RWPE1 (cell line): Measurements from ENCODE around the gene INHBC.

Source experiments
- CTCF ChIA-PET: fragments of 350-600 bp; sonication (Branson Sonifier 250); formaldehyde crosslinking; extraction: SDS; loops from one replicate; lab custom pipeline; 2021; lab: Yijun Ruan, JAX
- POLR2A ChIA-PET: fragments of 400-600 bp; formaldehyde crosslinking; extraction: SDS; loops from one replicate; lab custom pipeline; 2020; ENCODE audit warnings: antibody characterized with exemption; ENCODE audit not compliant: low non-redundant PET; lab: Yijun Ruan, JAX
- DNase-seq: peaks from one replicate; pipeline ENCODE4 v3.0.0; 2012; ENCODE audit warnings: low spot score
- H3K27ac ChIP-seq: fragments of 450-650 bp; 2 replicates; pipeline ENCODE4 v1.5.1; 2017
- CTCF ChIP-seq: fragments of 450-650 bp; conservative IDR thresholded peaks from 2 replicates; pipeline ENCODE4 v1.5.1; 2017; ENCODE audit warnings: low read depth, mild to moderate bottlenecking

Gene INHBC

DNA sequence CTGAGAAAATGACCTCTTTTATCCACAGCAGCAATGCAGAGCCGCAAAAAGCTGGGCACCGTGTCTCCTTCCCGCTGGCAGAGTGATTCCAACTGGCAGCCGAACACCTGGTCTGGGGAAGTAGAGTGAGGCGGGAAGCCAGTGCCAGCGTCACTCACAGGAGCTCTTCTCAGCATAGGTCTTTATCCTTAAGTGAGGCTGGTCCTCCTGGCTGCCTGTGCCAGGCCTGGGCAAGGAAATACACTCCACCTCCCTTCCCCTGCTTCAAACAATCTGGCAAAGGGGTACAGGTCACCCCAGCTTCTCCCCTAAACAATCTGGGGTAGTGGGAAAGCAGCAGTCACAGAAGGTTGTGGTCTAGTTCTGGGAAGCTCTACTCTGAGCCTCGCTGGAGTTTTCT is 40.3 kb downstream of the INHBC start:
- DNase-seq: no peak

DNA sequence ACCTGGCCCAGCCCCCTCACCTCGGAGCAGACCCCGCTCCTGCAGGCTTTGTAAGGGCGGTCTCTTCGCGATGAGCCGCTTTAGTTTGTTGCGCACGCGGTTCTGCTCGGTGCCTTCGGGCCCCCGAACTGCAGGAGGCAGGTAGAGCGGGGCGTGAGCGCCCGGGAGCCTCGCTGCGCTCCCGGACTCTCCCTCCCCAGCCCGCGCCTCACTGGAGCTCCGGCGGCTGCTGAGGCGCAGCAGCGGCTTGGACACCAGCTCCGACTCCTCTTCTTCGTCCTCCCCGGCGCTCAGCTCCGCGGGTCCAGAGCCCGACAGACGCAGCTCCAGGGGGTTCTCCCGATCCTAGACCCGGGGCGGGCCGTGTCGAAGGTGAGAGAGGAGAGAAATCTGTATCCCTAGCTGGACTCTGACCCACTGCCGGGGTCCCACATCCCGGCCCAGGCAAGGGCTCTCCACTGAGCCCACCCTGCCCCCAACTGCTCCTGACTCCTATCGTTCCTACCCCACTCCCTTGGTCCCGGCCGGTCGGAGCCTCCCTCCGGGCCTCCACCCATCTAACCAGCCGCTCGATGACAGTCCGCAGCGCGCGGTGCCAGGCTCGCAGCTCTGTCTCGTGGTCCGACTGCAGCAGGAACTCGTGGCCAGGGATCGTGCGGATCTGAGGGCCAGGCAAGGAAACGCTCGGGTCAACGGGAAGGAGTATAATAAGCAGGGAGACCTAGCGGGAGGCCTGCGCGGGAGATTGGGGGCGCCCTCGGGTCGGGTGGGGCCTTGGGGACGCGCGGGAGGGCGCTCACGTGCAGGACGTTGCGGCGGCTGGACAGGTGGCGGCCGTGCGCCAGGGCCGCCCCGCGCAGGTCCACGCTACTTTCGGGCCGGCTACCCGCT is 40.9 kb downstream of the INHBC start:
- no peak for TF ChIP-seq CTCF
- ChIA-PET POLR2A (interaction anchor here (0.6 kb wide), 1 partner anchor 15 kb away, joined by 7 read pairs; no protein-coding TSS in a partner anchor), CTCF (interaction anchor here (0.6 to 2.0 kb wide), 4 partner anchors 13 to 398 kb away, joined by 3 to 12 read pairs (median 4); no protein-coding TSS in a partner anchor)
- no peak for DNase-seq
- H3K27ac ChIP-seq: no peak overlapping the region

More for the DNA sequence above, 40.3 kb downstream of the INHBC start:
- ChIA-PET POLR2A (no interaction called here), CTCF (interaction anchor here (0.6 to 2.0 kb wide), 4 partner anchors 12 to 262 kb away, joined by 4 to 12 read pairs (median 4); no protein-coding TSS in a partner anchor)
- TF ChIP-seq CTCF: no peak
- H3K27ac ChIP-seq: no peak overlapping the region

- TF ChIP-seq CTCF: no peak
- DNase-seq: no peak
- ChIA-PET POLR2A (interaction anchor here (0.6 kb wide), 1 partner anchor 14 kb away, joined by 7 read pairs; no protein-coding TSS in a partner anchor), CTCF (interaction anchor here (0.5 to 1.0 kb wide), 3 partner anchors 14 to 1008 kb away, joined by 3 read pairs; partner anchors contain the start of gene SPRYD4)
- no peak overlapping the region for H3K27ac ChIP-seq
Measured at GRCh38 chr12:57476162-57476992, 41.8 kb downstream of the INHBC start.

DNA sequence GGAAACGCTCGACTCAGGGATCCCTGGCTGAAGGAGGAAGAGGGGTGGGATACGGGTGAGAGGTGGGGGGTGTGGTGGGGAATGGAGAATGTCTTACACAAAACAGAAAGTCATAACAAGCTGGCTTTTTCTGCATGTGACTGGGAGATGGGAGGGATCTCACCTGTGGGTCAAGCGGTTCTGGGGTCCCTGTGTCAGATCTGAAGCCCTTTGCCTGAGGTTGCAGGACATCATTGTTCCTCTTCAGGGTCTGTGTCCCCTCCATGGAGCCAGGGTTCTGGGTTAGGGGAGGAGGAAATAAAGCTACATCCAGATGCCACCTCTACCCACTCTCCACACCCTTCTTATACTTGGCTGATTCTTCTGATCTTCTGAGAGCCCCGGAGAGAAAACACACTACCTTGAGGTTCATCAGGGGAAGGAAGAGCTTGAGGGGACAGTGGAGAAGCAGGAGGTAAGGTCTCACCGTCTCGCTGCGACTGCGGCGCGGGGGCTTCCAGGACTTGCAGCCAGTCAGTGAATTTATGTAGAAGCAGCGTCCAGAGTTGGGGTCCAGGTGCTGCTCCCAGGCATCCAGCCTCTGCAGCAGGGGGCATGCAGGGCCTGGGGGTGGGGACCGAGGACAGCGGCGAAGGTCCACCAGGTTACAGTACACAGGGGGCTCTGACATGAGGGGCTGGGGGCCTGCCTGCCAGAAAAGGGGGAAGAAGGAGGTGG is 42.6 kb downstream of the INHBC start:
- POLR2A ChIA-PET: no interaction called here
- CTCF ChIA-PET: interaction anchor here (0.5 to 1.0 kb wide), 2 partner anchors 15 to 1009 kb away, joined by 3 read pairs; partner anchors contain the start of gene SPRYD4
- H3K27ac ChIP-seq: no peak overlapping the region
- TF ChIP-seq CTCF: no peak
- DNase-seq: no peak

- TF ChIP-seq CTCF: no peak
- CTCF ChIA-PET: interaction anchor here (1.0 kb wide), 1 partner anchor 16 kb away, joined by 3 read pairs; no protein-coding TSS in a partner anchor
- no peak for DNase-seq
- no peak overlapping the region for H3K27ac ChIP-seq
- POLR2A ChIA-PET: no interaction called here
Measured at GRCh38 chr12:57477710-57478681, 43.4 kb downstream of the INHBC start.
